GM21576 (cell line): ENCODE results near the gene MCRIP2.

Source experiments
- ATAC-seq: cut with Tn5 transposase; IDR thresholded peaks from one replicate; pipeline ENCODE4 v1.9.1; 2021; ENCODE audit warnings: mild to moderate bottlenecking, moderate library complexity; ENCODE audit not compliant: unreplicated experiment

The MCRIP2 gene

DNA sequence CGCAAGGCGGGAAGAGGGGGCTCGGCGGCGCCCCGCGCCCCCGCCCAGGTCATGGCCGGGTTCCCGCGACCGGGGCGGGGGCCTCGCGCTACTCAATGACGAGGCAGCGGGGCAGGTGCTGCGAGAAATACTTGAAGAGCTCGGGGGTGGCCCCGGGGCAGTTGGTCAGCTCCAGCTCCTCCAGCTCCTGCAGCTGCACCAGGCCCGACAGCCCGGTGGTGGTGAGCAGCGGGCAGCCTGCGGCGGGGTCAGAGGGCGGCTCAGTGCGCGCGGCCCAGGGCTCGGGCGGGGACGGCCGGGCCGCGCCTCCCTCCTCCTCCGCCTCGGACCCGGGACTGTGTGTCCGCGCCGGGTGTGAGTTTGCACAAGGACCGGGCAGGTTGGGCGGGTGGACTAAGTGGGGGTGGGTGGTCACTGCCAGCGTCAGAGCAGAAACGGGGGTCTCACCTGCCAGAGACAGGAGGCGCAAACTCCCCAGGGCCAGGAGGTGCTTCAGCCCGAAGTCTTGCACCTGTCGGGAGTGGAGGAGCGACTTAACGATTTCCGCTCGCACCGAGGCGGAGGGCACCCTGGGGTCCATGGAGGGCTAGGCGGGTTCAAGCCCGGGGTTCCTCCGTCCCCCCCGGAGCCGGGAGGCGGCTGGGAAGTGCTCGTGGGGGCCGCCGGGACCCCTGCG, 52.7 kb downstream of the MCRIP2 start:
- no peak for ATAC-seq

DNA sequence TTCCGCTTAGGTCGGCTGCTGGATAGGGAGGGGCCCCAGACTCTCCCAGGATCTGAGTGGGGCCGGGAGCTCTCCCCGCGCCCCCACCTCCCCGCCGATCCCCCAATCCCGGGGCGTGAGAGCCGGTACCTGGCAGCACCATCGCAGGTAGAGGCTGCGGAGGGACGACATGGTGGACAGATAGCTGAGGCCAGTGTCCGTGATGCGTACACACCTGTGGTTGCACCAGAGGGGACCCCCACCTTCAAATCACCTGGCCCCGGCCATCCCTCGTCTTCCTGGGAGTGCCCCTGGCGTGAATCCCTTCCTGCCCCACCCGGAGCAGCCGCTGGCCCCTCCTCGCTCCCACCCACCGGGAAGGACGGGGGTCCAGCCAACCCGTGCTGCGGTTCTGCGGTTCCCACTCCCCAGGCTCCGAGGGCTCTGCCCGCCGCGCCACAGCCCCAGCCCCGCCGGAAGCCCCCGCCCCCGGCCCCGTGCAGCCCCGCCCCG, 53.3 kb downstream of the MCRIP2 start:
- ATAC-seq = no peak

DNA sequence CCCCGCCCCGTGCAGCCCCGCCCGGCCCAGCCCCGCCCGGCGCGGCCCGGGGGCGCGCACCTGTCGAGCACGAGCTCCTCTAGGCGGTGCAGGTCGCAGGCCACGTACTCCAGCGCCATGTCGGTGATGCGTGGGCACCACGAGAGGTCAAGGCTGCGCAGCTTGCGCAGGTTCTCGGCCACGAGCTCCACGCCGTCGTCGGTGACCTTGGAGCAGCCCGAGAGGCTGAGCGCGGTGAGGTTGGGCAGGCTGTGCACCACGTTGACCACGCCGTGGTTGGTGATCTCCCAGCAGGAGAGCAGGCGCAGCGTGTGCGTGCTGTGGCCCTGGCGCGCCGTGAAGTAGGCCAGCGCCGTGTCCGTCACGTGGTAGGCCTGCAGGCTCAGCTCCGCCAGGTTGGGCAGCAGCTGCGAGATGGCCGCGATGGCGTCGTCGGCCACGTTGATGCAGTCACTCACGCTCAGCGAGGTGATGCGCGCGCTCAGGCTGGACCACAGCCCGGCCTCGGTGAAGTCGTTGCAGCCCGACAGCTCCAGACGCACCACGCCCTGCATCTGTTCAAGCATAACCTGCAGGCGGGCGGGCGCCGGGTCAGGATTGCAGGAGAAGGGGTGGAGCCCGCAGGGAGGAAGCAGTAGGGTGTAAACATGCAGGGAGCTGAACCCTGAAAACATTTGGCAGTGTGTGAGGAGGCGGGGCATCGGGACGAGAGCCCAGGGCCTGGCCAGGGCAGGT, 53.9 kb downstream of the MCRIP2 start:
- no peak for ATAC-seq
